Psoas muscle (tissue), 8 donors: ENCODE data around the gene CD99. TPM values are rescaled to one million over a fixed set of nuclear protein-coding genes. Genes with fewer than 3 reads are reported as not detected.
"Not testable (repeated sequence)": the region's sequence is repeated elsewhere in the genome, so short reads cannot be mapped to it uniquely, and the experiment has no call there.

Experiments
- ATAC-seq, 4 donors: fragments of 200-7000 bp; cut with Tn5 transposase; one replicate each; pipeline ENCODE4 v1.9.1; 2020; ENCODE audit warnings: moderate library complexity in 3 of 4, mild to moderate bottlenecking in 2 of 4
- DNase-seq, 2 donors: peaks; one replicate each; pipeline ENCODE4 v3.0.0-alpha.2; 2020
- H3K27ac ChIP-seq: fragments of 200-600 bp; one replicate; pipeline ENCODE4 v1.8.0; 2022
- H3K27me3 ChIP-seq, 3 donors: fragments of 200-600 bp in 1 of 3; one replicate each; pipeline versions ENCODE4 v1.6.1 to v1.8.0; 2013 to 2022; ENCODE audit warnings: low read length in 2 of 3, mild to moderate bottlenecking in 2 of 3, moderate library complexity in 1 of 3; ENCODE audit not compliant: insufficient read depth in 3 of 3
- H3K36me3 ChIP-seq, 2 donors: fragments of 200-600 bp in 1 of 2; one replicate each; pipeline versions ENCODE4 v1.6.1 to v1.8.0; 2013 to 2022; ENCODE audit warnings: low read depth in 1 of 2, mild to moderate bottlenecking in 1 of 2, moderate library complexity in 1 of 2; ENCODE audit not compliant: insufficient read depth in 1 of 2
- H3K4me1 ChIP-seq: fragments of 200-600 bp; one replicate; pipeline ENCODE4 v1.8.0; 2022
- H3K4me3 ChIP-seq: fragments of 200-600 bp; one replicate; pipeline ENCODE4 v1.8.0; 2022; ENCODE audit warnings: mild to moderate bottlenecking
- H3K9me3 ChIP-seq: fragments of 200-600 bp; one replicate; pipeline ENCODE4 v1.8.0; 2022
- CTCF ChIP-seq: fragments of 200-600 bp; IDR thresholded peaks from one replicate; pipeline ENCODE4 v1.8.0; 2022; ENCODE audit warnings: antibody characterized with exemption
- WGBS, 3 donors: extraction: QIAGEN DNeasy Blood & Tissue Kit; methylation state at CpG; one replicate each; pipeline versions ENCODE4 v1.1.6 to v1.1.7; 2013; 5-methylcytosine and 5-hydroxymethylcytosine counted together
- intact Hi-C, 2 donors: fragments of 100-400 bp; cut with DNase I; formaldehyde crosslinking; loops; one replicate each; pipeline versions ENCODE4 v1.11.0 to v1.14.2; 2022
- polyA plus RNA-seq, 3 donors: library from polyadenylated mRNA; stranded (reverse); fragments of 200-250 nt; gene quantifications; one replicate each; pipeline ENCODE4 v1.2.3, GENCODE V29; 2013
- total RNA-seq, 4 donors: library from RNA; stranded (reverse); fragmentation: NEBNext Ultra II Directional in 2 of 4; extraction: Animal tissue kit (Norgen Biotek cat#: 25700) in 2 of 4; gene quantifications; one replicate each; pipeline versions ENCODE4 v1.2.1 to v1.2.4, GENCODE V29; 2021 to 2023
- donor health status: healthy with polysubstance abuse.
- donor health status: DM: no; HTN: no; CAD: no; lungs with moderate emphysema.
- donor health status: Bipolar disorder and iron deficiency.
- donor health status: healthy.
- donor health status: DM: yes; HTN: yes; CAD: no.
- donor health status: DM: no; HTN: no; CAD: no.
- donor health status: DM: no; HTN: no; CAD: no.
- donor health status: DM: yes; HTN: yes; CAD: no.

The CD99 gene
- total and polyA plus RNA-seq, 7 donors, result 118 to 239 (median 128) TPM

- ATAC-seq (no peak), DNase-seq (no peak)
- H3K4me3 ChIP-seq, result no peak overlapping the region
- no peak overlapping the region for H3K27ac ChIP-seq
- TF ChIP-seq CTCF, result no peak
- no peaks in the 10 kb centered on the region for H3K4me1 ChIP-seq
- 73 to 79% (median 74%) methylated on average over 10 of the region's 10 CpGs for WGBS, 3 donors
- H3K27me3 ChIP-seq, result peaks cover 0 to 4% (median 0%) of the 10 kb centered on the region in 3 donors
- no peaks in the 10 kb centered on the region for H3K36me3 ChIP-seq
- no peaks in the 10 kb centered on the region for H3K9me3 ChIP-seq
- intact Hi-C loops, result no loop called here
Observed at GRCh38 chrX:2756548-2756947, 65.5 kb downstream of the CD99 start.

GRCh38 chrX:2761246-2761645 is 70.2 kb downstream of the CD99 start:
- H3K27ac ChIP-seq, result no peak overlapping the region
- H3K9me3 ChIP-seq, result no peaks in the 10 kb centered on the region
- no peaks in the 10 kb centered on the region for H3K27me3 ChIP-seq
- intact Hi-C loops, result no loop called here
- H3K36me3 ChIP-seq, result no peaks in the 10 kb centered on the region
- no peak for ATAC-seq
- WGBS, 3 donors, result 71 to 76% (median 75%) methylated on average over 2 of the region's 2 CpGs
- DNase-seq, result no peak
- no peaks in the 10 kb centered on the region for H3K4me1 ChIP-seq
- no peak for TF ChIP-seq CTCF
- no peak overlapping the region for H3K4me3 ChIP-seq

GRCh38 chrX:2762671-2763070 is 71.6 kb downstream of the CD99 start:
- H3K27me3 ChIP-seq, DNase-seq, ATAC-seq, H3K9me3 ChIP-seq, H3K36me3 ChIP-seq, H3K4me1 ChIP-seq, H3K27ac ChIP-seq, intact Hi-C loops, H3K4me3 ChIP-seq: not testable (repeated sequence)
- 74 to 79% (median 77%) methylated on average over 4 of the region's 4 CpGs for WGBS, 3 donors

- WGBS, 3 donors, result 80 to 83% (median 82%) methylated on average over 17 to 19 of the region's 19 CpGs
- H3K4me1 ChIP-seq, H3K36me3 ChIP-seq, H3K27ac ChIP-seq, DNase-seq, ATAC-seq, H3K27me3 ChIP-seq, H3K4me3 ChIP-seq, H3K9me3 ChIP-seq, intact Hi-C loops: not testable (repeated sequence)
Observed at GRCh38 chrX:2764766-2765548, 73.9 kb downstream of the CD99 start.

- H3K36me3 ChIP-seq, result no peaks in the 10 kb centered on the region
- intact Hi-C loops, result no loop called here
- no peak for ATAC-seq
Observed at GRCh38 chrX:2765549-2765830, 74.4 kb downstream of the CD99 start.

More at GRCh38 chrX:2765549-2765830, 74.4 kb downstream of the CD99 start:
- Histone ChIP-seq H3K27me3 (peaks cover 0 to 4% (median 1%) of the 10 kb centered on the region in 3 donors), H3K4me1 (no peaks in the 10 kb centered on the region), H3K9me3 (no peaks in the 10 kb centered on the region), H3K27ac (no peak overlapping the region), H3K4me3 (no peak overlapping the region)
- TF ChIP-seq CTCF, result no peak
- no peak for DNase-seq
- 73 to 75% (median 74%) methylated on average over 5 of the region's 5 CpGs for WGBS, 3 donors
